CD4-positive, alpha-beta T cell treated with Interleukin-10 for 1 hour (primary cell): ENCODE measurements around the gene PTPN14.

Experiments
- DNase-seq: peaks from one replicate; pipeline ENCODE4 v3.0.0-alpha.2; 2020

PTPN14 gene

GRCh38 chr1:214386747-214387146 lies 164.7 kb downstream of the PTPN14 start:
- DNase-seq, result no peak

GRCh38 chr1:214386333-214386732 lies 165.1 kb downstream of the PTPN14 start:
- no peak for DNase-seq

- no peak for DNase-seq
Measured at GRCh38 chr1:214385428-214385827, 166.0 kb downstream of the PTPN14 start.

DNA sequence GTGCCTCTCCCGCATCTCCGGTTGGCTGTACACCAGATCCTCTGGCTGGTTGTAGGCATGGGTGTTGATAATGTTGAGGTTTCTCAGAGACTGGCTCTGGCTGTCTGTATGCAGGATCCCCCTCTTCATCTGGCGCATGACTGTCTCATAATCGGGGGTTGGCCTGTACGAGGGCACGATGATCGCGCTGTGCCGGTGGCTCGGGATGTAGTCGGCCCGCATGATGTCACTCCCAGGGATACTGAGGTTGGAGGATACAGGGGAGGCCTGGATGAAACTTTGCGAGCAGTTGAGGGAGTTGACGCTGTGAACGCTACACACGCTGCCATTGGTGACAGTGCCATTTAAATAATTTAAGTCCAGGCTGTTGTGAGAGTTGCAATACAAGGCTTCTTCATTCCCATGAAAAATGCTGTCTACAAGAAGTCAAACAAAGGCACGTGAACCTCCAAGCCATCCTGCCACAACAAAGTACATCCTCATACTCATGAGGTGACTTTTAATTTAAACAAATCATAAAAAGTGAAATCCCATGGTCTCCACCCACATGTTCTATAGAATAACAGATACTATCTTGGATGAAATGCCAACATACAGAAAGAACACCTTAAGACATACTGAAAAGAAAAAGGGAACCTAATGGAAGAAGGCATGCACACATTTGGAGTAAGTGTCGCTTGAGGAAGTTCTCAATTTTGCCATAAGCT lies 166.9 kb downstream of the PTPN14 start:
- DNase-seq, result no peak

DNA sequence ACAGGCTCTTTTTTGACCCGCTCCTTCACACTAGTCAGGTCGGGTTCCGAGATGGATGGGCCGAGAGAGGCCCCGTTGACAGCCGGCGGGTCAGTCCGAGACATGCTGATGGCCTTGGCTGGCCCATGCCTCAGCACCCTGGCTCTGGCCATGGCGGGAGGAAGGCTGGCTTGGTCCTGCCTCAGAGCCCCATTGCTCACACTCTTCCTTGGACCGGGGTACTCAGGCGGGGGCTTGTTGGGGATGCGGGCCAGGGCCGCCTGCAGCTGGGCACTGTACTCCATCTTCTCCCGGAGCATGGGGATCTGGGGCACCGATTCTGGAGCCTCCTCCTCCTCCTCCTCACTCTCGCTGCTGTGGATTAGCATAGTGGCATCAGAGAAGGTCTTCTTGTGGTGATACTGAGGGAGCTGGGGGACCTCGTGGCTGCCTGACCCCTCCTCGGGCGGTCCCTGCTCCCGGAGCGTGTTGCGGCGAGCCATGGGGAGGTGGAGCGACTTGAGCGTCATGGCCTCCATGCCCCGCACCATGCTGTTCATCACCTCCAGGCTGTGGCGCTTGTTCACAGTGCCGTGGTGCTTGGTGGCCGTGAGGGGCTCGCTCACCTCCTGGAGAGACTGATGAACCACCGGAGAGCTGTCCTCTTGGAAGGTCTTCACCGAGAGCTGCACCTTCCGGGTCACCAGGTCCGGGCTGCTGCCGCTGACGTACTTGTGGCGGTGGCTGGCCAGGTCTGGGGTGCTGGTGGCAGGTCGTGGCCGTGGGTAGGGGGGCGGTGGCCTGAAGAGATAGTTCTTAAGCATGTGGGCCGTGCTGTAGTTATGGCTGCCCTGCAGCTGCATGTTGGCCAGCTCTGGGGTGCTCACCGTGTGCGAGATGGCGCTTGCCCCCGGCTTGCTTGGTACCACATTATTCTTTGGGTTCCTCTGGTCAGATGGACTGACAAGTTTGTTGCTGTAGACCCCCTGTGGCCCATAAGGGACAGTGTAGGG lies 167.7 kb downstream of the PTPN14 start:
- DNase-seq, result no peak

DNA sequence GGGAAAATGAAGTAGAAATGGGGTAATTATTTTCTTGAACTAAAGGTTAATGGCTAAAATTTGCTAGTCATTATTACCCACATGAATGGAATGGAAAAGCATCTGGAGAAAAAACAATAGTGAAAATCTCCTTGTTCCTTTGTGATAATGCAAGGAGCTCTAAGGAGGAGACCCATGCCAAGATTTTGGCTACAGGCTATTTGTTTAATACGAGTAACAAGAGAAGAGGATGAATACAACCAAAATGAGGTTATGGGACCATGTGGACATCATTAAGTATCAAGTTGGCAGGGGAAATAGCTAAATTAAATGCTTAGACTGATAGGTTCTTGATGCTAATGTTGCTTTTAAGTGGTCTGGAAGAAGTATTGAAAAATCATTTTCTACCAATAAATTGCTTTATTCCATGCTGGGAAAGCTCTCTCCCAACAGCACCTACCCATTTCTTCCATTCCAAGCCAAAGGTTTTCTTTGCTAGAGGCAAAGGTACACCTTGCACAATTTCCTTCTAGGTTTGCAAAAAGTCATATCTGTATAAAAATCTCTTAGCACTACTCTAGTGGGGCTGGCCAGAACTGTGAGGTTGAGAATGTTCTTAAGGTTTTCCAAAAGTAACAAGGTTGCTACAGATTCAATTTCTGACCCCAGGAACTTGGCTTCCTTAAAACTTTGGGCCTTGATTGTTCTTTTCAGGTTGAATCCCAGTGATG lies 170.3 kb downstream of the PTPN14 start:
- DNase-seq, result no peak

GRCh38 chr1:214380396-214380795 lies 171.0 kb downstream of the PTPN14 start:
- no peak for DNase-seq

DNA sequence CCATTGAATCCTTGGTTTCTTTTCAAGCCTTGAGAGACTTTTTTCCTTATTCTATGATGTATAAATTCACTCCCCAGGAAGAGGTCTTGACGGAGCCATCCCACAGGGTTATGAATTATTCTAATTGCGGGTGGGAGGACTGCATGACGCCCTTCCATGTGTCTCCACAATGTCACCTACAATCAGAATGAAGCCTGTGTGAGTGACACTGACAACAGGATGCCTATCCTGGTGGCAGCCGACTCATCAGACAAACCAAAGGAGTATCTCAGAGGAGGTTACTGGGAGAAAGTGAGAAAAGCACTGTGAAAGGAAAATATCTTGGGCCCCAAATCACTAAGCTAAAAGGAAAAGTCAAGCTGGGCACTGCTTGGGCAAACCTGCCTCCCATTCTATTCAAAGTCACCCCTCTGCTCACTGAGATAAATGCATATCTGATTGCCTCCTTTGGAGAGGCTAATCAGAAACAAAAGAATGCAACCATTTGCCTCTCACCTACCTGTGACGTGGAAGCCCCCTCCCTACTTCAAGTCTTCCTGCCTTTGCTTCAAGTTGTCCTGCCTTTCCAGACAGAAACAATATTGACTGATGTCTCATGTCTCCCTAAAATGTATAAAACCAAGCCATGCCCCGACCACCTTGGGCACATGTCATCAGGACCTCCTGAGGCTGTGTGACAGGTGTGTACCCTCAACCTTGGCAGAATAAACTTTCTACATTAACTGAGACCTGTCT lies 172.0 kb downstream of the PTPN14 start:
- DNase-seq, result no peak

DNA sequence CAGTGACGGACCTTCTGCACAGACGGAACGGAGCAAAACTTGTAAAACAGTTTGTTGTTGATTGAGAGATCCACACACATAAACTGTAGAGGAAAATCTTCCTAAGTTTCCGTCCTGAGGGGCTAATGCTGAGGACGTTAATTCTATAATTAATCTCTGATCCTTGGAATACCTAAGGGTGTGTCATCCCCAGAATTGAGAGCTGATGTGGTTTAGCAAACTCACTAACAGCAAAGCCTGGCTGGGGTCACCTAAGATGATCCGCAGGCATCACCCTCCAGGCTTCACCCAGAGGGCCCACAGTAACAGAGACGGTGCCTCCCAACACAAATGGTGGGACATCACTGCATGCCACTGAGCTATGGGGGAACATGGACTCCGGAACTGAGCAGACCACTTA lies 172.9 kb downstream of the PTPN14 start:
- DNase-seq, result no peak

GRCh38 chr1:214377886-214378285 lies 173.5 kb downstream of the PTPN14 start:
- DNase-seq, result no peak

DNA sequence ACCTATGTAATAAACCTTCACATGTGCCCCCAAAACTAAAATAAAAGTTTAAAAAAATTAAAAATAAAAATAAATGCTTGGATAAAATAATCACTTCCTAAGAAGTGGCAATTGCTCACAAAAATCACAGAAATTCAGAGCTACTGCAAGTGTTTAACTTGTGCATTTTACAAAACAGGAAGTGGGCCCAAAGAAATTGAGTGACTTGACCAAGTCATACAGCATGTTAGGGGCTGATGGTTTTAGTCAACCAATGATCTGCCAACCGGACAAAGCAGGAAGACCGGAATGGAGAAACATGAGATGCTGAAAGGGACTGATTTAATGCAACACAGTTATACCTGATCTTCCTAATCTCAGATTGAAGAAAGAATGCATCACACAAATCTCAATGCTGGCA lies 173.9 kb downstream of the PTPN14 start:
- no peak for DNase-seq

DNA sequence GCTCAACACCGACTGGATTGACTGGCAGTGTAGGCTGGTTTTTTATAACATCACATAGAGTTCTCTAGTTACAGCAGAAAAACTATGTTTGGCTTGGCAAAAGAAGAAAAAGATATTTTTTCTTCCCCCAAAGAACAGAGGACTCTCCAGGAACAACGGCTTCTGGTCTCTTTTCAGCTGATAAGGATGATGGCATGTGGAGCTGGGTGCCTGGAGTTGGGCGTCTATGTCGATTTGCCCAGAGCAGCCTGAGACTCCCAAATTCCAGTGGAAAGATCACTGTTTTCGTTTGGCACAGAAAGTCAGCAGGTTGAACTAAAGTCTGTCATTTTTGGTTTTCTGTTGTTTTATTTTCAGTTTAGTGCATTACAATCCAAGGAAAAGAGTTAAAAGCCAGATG lies 179.3 kb downstream of the PTPN14 start:
- no peak for DNase-seq

DNA sequence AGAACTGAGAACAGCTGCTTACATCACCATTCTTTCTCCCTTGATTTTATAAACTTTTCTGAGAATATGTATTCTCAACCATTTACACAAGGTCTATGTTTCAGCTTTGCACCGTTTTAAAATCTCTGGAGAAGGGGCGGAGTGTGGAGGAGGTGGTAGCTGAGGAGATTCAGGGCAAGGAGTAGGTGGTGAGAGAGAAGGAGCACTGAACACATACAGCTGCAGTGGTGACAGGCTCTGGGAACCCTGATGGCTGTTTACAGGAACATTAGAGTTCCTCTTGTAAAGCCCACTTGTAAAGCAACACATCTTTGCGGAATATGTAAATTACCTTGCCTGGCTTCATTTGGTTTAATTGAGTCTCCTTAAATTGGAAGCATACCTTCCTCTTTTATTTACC lies 180.8 kb downstream of the PTPN14 start:
- DNase-seq, result no peak

GRCh38 chr1:214369364-214369763 lies 182.0 kb downstream of the PTPN14 start:
- no peak for DNase-seq

- no peak for DNase-seq
Measured at GRCh38 chr1:214367841-214368240, 183.6 kb downstream of the PTPN14 start.

- DNase-seq, result no peak
Measured at GRCh38 chr1:214364786-214365295, 186.6 kb downstream of the PTPN14 start.

DNA sequence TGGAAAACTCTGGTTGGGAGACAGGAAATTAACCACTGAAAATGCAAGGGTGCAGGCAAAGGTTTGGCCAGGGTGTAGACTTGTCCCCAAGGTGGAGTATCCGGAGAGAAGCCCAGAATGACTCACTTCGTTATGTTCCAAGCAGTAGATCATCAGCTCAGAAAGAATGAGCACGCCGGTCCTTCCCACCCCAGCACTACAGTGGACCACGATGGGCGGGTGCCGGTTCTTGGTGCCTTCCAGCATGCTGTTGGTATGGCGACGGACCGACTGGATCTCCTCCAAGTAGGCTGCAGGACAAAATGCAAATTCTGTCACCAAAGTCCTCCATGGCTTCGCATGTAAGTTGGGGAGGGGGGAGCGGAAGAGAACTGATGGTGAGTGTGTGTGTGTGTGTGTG lies 187.0 kb downstream of the PTPN14 start:
- DNase-seq, result no peak

DNA sequence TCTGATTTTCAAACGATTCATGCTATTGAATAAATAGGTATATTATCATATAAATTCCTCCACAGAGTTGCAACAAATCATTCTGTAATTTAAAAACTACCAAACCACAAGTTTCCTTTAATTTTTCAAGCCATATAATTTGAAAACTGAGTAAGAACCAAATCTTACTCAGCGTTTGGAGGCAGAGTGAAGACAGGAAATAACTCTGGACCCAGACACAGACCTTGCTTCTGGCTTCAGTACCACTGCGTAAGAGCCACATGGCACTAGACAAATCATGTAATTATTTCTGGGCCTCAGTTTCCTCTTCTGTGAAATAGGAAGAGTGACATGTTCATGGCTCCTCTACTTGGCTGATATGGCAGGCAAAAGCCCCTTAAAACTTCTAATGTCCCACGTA lies 188.0 kb downstream of the PTPN14 start:
- no peak for DNase-seq

DNA sequence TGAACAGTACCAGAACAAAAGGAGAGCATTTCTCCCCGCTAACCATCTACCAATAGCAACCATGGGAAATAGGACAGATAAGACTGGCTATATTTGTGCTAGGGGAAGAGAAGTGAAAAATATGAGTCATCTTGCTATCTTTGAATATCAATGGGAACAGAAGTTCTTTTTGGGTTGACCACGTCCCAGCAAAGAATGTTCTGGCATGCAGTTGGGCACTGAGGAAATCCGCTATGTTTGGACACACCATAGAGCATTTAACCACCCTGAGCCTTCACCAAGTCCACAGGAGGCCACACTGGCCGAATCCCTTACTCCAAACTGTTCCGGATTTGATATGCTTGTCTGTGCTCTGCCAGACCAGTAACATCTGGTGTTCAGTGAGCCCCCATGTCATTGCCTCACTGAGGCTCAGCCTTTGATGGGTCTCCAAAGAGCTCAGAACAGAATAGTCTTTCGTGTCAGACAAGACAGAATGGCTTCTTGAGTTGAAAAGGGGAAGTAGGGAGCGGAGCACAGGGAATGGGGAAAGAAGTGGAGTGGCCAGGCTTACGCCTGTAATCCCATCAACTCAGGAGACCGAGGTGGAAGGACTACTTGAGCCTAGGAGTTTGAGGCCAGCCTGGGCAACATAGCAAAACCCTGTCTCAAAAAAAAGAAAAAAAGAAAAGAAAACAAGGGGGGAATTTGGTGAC lies 189.1 kb downstream of the PTPN14 start:
- DNase-seq, result no peak

- no peak for DNase-seq
Measured at GRCh38 chr1:214361636-214362035, 189.8 kb downstream of the PTPN14 start.

GRCh38 chr1:214360525-214361164 lies 190.8 kb downstream of the PTPN14 start:
- DNase-seq, result no peak
